Measurements from ENCODE around the gene DOCK4. TPM values are rescaled to one million over a fixed set of nuclear protein-coding genes. Genes with fewer than 3 reads are reported as not detected.

The DOCK4 gene
- total RNA-seq, 1 donor from 2014 or later, result 43.0 TPM

DNA sequence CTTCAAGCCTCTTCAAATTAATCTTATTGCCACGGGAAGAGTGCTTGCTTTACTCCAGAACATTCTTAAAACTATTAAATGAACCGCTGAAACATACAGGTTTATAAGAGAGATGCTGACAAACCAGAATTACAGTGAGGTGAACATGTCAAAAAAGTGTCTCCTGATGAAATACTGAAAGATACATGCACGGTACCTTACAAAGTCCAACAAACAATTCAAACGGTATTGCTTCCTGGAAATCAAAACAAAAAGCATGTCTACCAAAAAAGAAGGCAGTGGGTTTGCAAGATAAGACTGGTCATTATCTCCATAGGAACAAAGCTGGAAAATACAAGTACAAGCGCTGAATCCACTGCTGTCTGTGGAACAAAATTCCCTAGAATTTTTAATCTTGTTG lies 174.5 kb downstream of the DOCK4 start:
- TF ChIP-seq, protein P1, sequence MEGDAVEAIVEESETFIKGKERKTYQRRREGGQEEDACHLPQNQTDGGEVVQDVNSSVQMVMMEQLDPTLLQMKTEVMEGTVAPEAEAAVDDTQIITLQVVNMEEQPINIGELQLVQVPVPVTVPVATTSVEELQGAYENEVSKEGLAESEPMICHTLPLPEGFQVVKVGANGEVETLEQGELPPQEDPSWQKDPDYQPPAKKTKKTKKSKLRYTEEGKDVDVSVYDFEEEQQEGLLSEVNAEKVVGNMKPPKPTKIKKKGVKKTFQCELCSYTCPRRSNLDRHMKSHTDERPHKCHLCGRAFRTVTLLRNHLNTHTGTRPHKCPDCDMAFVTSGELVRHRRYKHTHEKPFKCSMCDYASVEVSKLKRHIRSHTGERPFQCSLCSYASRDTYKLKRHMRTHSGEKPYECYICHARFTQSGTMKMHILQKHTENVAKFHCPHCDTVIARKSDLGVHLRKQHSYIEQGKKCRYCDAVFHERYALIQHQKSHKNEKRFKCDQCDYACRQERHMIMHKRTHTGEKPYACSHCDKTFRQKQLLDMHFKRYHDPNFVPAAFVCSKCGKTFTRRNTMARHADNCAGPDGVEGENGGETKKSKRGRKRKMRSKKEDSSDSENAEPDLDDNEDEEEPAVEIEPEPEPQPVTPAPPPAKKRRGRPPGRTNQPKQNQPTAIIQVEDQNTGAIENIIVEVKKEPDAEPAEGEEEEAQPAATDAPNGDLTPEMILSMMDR (IDR thresholded peaks at IDR 0.05), result no peak
- no peak overlapping the region for H3K4me3 Mint-ChIP-seq (ENCODE audit: unreplicated experiment)
- no peaks in the 10 kb centered on the region for H3K9me3 Mint-ChIP-seq (ENCODE audit: low read depth)

DNA sequence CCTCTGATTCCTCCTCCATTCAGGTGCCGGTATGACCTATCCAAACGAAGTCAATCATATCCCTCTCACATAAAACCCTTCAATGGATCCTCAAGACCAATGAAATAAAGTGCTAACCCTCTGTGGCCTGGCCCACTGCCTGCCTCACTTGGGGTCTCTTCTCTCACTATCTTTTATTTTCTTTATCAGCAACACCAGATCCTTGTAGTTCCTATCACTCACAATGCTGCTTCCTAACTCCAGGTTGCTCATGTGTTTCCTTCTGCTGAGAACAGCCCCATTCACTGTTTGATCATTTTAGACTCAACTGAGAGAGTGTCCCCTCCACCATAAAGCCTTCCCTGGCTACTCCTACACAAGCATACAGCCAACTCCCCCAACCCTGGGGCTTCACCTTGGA lies 180.6 kb downstream of the DOCK4 start:
- H3K27me3 Mint-ChIP-seq (ENCODE audit: low read depth), result no peaks in the 10 kb centered on the region
- H3K27ac Mint-ChIP-seq (ENCODE audit: unreplicated experiment), result no peak overlapping the region
- TF ChIP-seq, protein P1 (IDR thresholded peaks at IDR 0.05), result no peak
- no peak overlapping the region for H3K4me3 Mint-ChIP-seq (ENCODE audit: unreplicated experiment)
- DNase-seq (ENCODE audit: low spot score), result no peak
- H3K9me3 Mint-ChIP-seq (ENCODE audit: low read depth), result no peaks in the 10 kb centered on the region
- H3K4me1 Mint-ChIP-seq (ENCODE audit: low read depth), result peaks cover 25% of the 10 kb centered on the region
- peaks cover 4% of the 10 kb centered on the region for H3K36me3 Mint-ChIP-seq (ENCODE audit: low read depth)

More for the DNA sequence above, 174.5 kb downstream of the DOCK4 start:
- Mint-ChIP-seq H3K4me1 (ENCODE audit: low read depth) (peaks cover 43% of the 10 kb centered on the region), H3K27ac (ENCODE audit: unreplicated experiment) (no peak overlapping the region), H3K27me3 (ENCODE audit: low read depth) (no peaks in the 10 kb centered on the region), H3K36me3 (ENCODE audit: low read depth) (peaks cover 4% of the 10 kb centered on the region)
- DNase-seq (ENCODE audit: low spot score), result no peak

DNA sequence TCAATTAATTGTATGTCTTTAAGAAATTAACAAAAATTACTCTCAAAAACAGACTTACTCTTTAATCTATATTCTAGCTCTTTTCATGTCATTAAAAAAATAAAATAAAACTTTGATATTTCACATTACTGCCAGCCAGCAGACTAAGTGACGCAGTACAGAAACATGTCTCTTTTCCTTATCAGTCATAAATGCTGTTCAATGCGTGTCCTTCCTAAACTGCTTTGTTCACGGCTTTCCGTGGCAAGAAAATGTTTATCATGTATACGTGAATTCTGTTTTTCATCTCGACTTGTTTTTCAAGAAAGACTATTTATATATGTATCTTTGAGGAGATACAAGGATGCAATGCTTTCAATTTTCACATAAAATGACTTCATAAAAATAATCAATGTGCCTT lies 182.4 kb downstream of the DOCK4 start:
- H3K27ac Mint-ChIP-seq (ENCODE audit: unreplicated experiment), result no peak overlapping the region
- no peaks in the 10 kb centered on the region for H3K9me3 Mint-ChIP-seq (ENCODE audit: low read depth)
- TF ChIP-seq, protein P1 (IDR thresholded peaks at IDR 0.05), result no peak
- no peaks in the 10 kb centered on the region for H3K27me3 Mint-ChIP-seq (ENCODE audit: low read depth)
- H3K36me3 Mint-ChIP-seq (ENCODE audit: low read depth), result peaks cover 4% of the 10 kb centered on the region
- H3K4me1 Mint-ChIP-seq (ENCODE audit: low read depth), result peaks cover 30% of the 10 kb centered on the region
- no peak for DNase-seq (ENCODE audit: low spot score)
- no peak overlapping the region for H3K4me3 Mint-ChIP-seq (ENCODE audit: unreplicated experiment)

DNA sequence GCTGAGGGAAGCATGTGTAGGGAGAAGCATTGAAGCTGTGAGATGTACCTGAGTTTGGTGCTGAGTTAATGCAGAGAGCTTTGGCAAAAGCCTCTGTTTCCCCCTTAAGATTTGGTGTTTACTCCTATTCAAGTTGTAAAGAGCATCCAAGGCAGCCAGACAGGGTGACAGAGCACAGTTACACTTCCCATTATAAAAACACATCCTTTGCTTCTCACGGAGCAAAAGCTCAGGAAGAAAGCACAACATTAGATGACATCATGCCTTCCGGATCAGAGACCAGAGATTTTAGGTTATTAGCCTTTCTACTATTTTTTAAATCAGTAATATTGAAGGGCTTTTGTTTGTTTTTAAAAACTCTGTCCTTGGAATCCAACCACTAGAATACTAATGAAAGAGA lies 182.9 kb downstream of the DOCK4 start:
- H3K27me3 Mint-ChIP-seq (ENCODE audit: low read depth), result no peaks in the 10 kb centered on the region
- no peaks in the 10 kb centered on the region for H3K36me3 Mint-ChIP-seq (ENCODE audit: low read depth)
- peaks cover 35% of the 10 kb centered on the region for H3K4me1 Mint-ChIP-seq (ENCODE audit: low read depth)
- peak overlapping the region; percentile 67 for H3K27ac Mint-ChIP-seq (ENCODE audit: unreplicated experiment)
- no peak overlapping the region for H3K4me3 Mint-ChIP-seq (ENCODE audit: unreplicated experiment)
- H3K9me3 Mint-ChIP-seq (ENCODE audit: low read depth), result no peaks in the 10 kb centered on the region
- TF ChIP-seq, protein P1 (IDR thresholded peaks at IDR 0.05), result no peak
- no peak for DNase-seq (ENCODE audit: low spot score)

DNA sequence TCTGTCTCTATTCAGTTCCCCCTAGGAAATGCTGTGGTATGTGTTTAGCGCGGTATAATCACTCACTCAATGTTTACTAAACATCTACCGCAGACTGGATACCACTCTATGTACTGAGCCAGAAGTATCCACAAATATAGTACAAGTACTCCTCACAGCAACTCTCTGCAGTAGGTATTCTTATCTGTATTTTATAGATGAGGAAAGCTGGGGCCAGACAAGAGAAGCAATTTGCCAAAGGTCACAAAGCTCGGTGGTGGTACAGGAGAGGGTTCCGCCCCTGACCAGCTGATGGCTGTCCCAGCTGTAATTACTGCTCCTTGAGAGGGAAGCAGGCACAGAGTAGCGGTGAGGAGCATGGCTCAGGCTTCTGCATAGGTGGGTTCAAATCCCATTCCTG lies 184.1 kb downstream of the DOCK4 start:
- H3K27ac Mint-ChIP-seq (ENCODE audit: unreplicated experiment), result no peak overlapping the region
- TF ChIP-seq, protein P1 (IDR thresholded peaks at IDR 0.05), result no peak
- peaks cover 35% of the 10 kb centered on the region for H3K4me1 Mint-ChIP-seq (ENCODE audit: low read depth)
- H3K4me3 Mint-ChIP-seq (ENCODE audit: unreplicated experiment), result no peak overlapping the region
- H3K36me3 Mint-ChIP-seq (ENCODE audit: low read depth), result no peaks in the 10 kb centered on the region
- no peak for DNase-seq (ENCODE audit: low spot score)
- no peaks in the 10 kb centered on the region for H3K27me3 Mint-ChIP-seq (ENCODE audit: low read depth)
- H3K9me3 Mint-ChIP-seq (ENCODE audit: low read depth), result no peaks in the 10 kb centered on the region
